Mesenchymal stem cell (in vitro differentiated cells and primary cell): Measurements from ENCODE around the gene ARHGAP4.

Source experiments
- DNase-seq: peaks from one replicate; pipeline ENCODE4 v3.0.0-alpha.2; 2013
- H2AFZ ChIP-seq: one replicate; pipeline ENCODE4 v1.6.1; 2013; ENCODE audit warnings: low read depth, mild to moderate bottlenecking, control low read depth, inconsistent platforms, low read length, moderate library complexity
- H2AK5ac ChIP-seq: 2 replicates; pipeline ENCODE4 v1.6.1; 2013; ENCODE audit warnings: low read length, moderate library complexity, mild to moderate bottlenecking, inconsistent platforms; ENCODE audit not compliant: severe bottlenecking
- H2BK120ac ChIP-seq: one replicate; pipeline ENCODE4 v1.6.1; 2013; ENCODE audit warnings: low read depth, mild to moderate bottlenecking, inconsistent platforms, low read length, moderate library complexity
- H2BK12ac ChIP-seq, 2 experiments: one replicate each; pipeline ENCODE4 v1.6.1; 2013; ENCODE audit warnings: inconsistent platforms in 2 of 2, low read length in 2 of 2, mild to moderate bottlenecking in 2 of 2, moderate library complexity in 2 of 2, control low read depth in 1 of 2
- H2BK15ac ChIP-seq: one replicate; pipeline ENCODE4 v1.6.1; 2013; ENCODE audit warnings: mild to moderate bottlenecking, low read depth, inconsistent platforms; ENCODE audit not compliant: poor library complexity, severe bottlenecking
- H2BK5ac ChIP-seq: 2 replicates; pipeline ENCODE4 v1.6.1; 2013; ENCODE audit warnings: low read depth, mild to moderate bottlenecking, low read length, control low read depth, inconsistent platforms; ENCODE audit not compliant: poor library complexity, severe bottlenecking
- H3K14ac ChIP-seq, 2 experiments: one replicate each; pipeline ENCODE4 v1.6.1; 2013; ENCODE audit warnings: inconsistent platforms in 2 of 2, low read length in 2 of 2, control low read depth in 1 of 2, mild to moderate bottlenecking in 1 of 2, moderate library complexity in 1 of 2
- H3K18ac ChIP-seq, 2 experiments: one replicate each; pipeline ENCODE4 v1.6.1; 2013; ENCODE audit warnings: inconsistent platforms in 2 of 2, low read length in 2 of 2, control low read depth in 1 of 2, low read depth in 1 of 2, mild to moderate bottlenecking in 1 of 2
- H3K23ac ChIP-seq, 2 experiments: one replicate each; pipeline ENCODE4 v1.6.1; 2013; ENCODE audit warnings: inconsistent platforms in 2 of 2, low read length in 2 of 2, mild to moderate bottlenecking in 2 of 2, moderate library complexity in 2 of 2, control low read depth in 1 of 2
- H3K27ac ChIP-seq: 2 replicates; pipeline ENCODE4 v1.5.1; 2013; ENCODE audit warnings: mild to moderate bottlenecking, moderate library complexity, low read length, control low read depth, inconsistent platforms; ENCODE audit not compliant: poor library complexity, severe bottlenecking
- H3K27me3 ChIP-seq, 2 experiments: 2 replicates each; pipeline versions ENCODE4 v1.6.1 to v1.7.0; 2013; ENCODE audit warnings: low read length in 2 of 2, mild to moderate bottlenecking in 2 of 2, moderate library complexity in 2 of 2, control low read depth in 1 of 2, inconsistent platforms in 1 of 2; ENCODE audit not compliant: control insufficient read depth in 1 of 2, insufficient read depth in 1 of 2
- H3K36me3 ChIP-seq, 2 experiments: 2 replicates each; pipeline versions ENCODE4 v1.6.1 to v1.7.0; 2013; ENCODE audit warnings: low read length in 2 of 2, control low read depth in 1 of 2, inconsistent platforms in 1 of 2, low read depth in 1 of 2, mild to moderate bottlenecking in 1 of 2; ENCODE audit not compliant: insufficient read depth in 2 of 2, control insufficient read depth in 1 of 2
- H3K4ac ChIP-seq, 2 experiments: one replicate each; pipeline ENCODE4 v1.6.1; 2013; ENCODE audit warnings: inconsistent platforms in 2 of 2, low read length in 2 of 2, mild to moderate bottlenecking in 2 of 2, moderate library complexity in 2 of 2, control low read depth in 1 of 2, low read depth in 1 of 2
- H3K4me1 ChIP-seq: 2 replicates; pipeline ENCODE4 v1.6.1; 2013; ENCODE audit warnings: low read depth, low read length, control low read depth; ENCODE audit not compliant: control insufficient read depth, insufficient read depth
- H3K4me2 ChIP-seq: 2 replicates; pipeline ENCODE4 v1.6.1; 2013; ENCODE audit warnings: low read length, mild to moderate bottlenecking, inconsistent platforms; ENCODE audit not compliant: poor library complexity, severe bottlenecking
- H3K4me3 ChIP-seq, 2 experiments: 2 replicates each; pipeline versions ENCODE4 v1.5.1 to v1.7.0; 2013; ENCODE audit warnings: low read length in 2 of 2, mild to moderate bottlenecking in 2 of 2, control low read depth in 1 of 2, low read depth in 1 of 2; ENCODE audit not compliant: insufficient read depth in 1 of 2
- H3K79me1 ChIP-seq: replicated peaks from 2 replicates; pipeline ENCODE4 v1.6.1; 2013; ENCODE audit warnings: mild to moderate bottlenecking, control low read depth, low read length, inconsistent platforms; ENCODE audit not compliant: poor library complexity, severe bottlenecking
- H3K9ac ChIP-seq: 2 replicates; pipeline ENCODE4 v1.7.0; 2013; ENCODE audit warnings: mild to moderate bottlenecking, low read length, moderate library complexity
- H3K9me3 ChIP-seq: 2 replicates; pipeline ENCODE4 v1.7.0; 2013; ENCODE audit warnings: mild to moderate bottlenecking, low read length; ENCODE audit not compliant: control insufficient read depth
- H4K8ac ChIP-seq: one replicate; pipeline ENCODE4 v1.6.1; 2013; ENCODE audit warnings: inconsistent platforms, mild to moderate bottlenecking, low read length, moderate library complexity
- H4K91ac ChIP-seq: one replicate; pipeline ENCODE4 v1.6.1; 2013; ENCODE audit warnings: mild to moderate bottlenecking, low read length, inconsistent platforms
- WGBS: methylation state at CpG from one replicate; pipeline ENCODE4 v1.1.7; 2013; ENCODE audit warnings: mixed read lengths; 5-methylcytosine and 5-hydroxymethylcytosine counted together

Gene ARHGAP4

GRCh38 chrX:153906126-153906917, 19.7 kb downstream of the ARHGAP4 start:
- H2AK5ac ChIP-seq, result no peak overlapping the region
- no peak overlapping the region for H2BK12ac ChIP-seq
- DNase-seq, result no peak
- no peak overlapping the region for H3K4me2 ChIP-seq
- H3K9me3 ChIP-seq, result no peaks in the 10 kb centered on the region
- H3K27me3 ChIP-seq, result peaks cover 0 to 42% of the 10 kb centered on the region in 2 experiments
- no peak overlapping the region for H2AFZ ChIP-seq
- H3K23ac ChIP-seq, result no peak overlapping the region
- peaks cover 13% of the 10 kb centered on the region for H3K4me1 ChIP-seq
- no peak overlapping the region for H2BK15ac ChIP-seq
- no peak overlapping the region for H2BK120ac ChIP-seq
- no peaks in the 10 kb centered on the region for H3K36me3 ChIP-seq
- no peak overlapping the region for H3K9ac ChIP-seq
- no peak overlapping the region for H4K91ac ChIP-seq
- no peak overlapping the region for H4K8ac ChIP-seq
- 89% methylated on average over 16 of the region's 27 CpGs for WGBS
- no peak overlapping the region for H2BK5ac ChIP-seq
- H3K18ac ChIP-seq, result no peak overlapping the region
- no peak overlapping the region for H3K27ac ChIP-seq
- H3K4me3 ChIP-seq, result no peak overlapping the region
- H3K79me1 ChIP-seq, result no peaks in the 10 kb centered on the region
- no peak overlapping the region for H3K4ac ChIP-seq
- H3K14ac ChIP-seq, result no peak overlapping the region

DNA sequence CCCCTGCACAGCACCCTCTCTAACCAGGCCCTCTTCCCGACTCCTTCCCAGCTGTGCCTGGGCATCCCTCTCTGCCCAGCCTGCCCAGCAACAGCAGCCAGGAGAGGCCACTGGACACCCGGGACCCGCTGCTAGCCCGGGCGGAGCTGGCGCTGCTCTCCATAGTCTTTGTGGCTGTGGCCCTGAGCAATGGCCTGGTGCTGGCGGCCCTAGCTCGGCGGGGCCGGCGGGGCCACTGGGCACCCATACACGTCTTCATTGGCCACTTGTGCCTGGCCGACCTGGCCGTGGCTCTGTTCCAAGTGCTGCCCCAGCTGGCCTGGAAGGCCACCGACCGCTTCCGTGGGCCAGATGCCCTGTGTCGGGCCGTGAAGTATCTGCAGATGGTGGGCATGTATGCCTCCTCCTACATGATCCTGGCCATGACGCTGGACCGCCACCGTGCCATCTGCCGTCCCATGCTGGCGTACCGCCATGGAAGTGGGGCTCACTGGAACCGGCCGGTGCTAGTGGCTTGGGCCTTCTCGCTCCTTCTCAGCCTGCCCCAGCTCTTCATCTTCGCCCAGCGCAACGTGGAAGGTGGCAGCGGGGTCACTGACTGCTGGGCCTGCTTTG, 20.5 kb downstream of the ARHGAP4 start:
- no peak overlapping the region for H2AFZ ChIP-seq
- H3K4me2 ChIP-seq, result no peak overlapping the region
- H2AK5ac ChIP-seq, result no peak overlapping the region
- H3K4me3 ChIP-seq, result no peak overlapping the region
- no peaks in the 10 kb centered on the region for H3K9me3 ChIP-seq
- H2BK12ac ChIP-seq, result no peak overlapping the region
- H4K91ac ChIP-seq, result no peak overlapping the region
- H3K79me1 ChIP-seq, result no peaks in the 10 kb centered on the region
- H3K27ac ChIP-seq, result no peak overlapping the region
- H2BK120ac ChIP-seq, result no peak overlapping the region
- H3K27me3 ChIP-seq, result peaks cover 0 to 40% of the 10 kb centered on the region in 2 experiments
- H3K36me3 ChIP-seq, result no peaks in the 10 kb centered on the region
- 95% methylated on average over 30 of the region's 32 CpGs for WGBS
- H3K18ac ChIP-seq, result no peak overlapping the region
- H2BK5ac ChIP-seq, result no peak overlapping the region
- H4K8ac ChIP-seq, result no peak overlapping the region
- H3K4ac ChIP-seq, result no peak overlapping the region
- no peak overlapping the region for H2BK15ac ChIP-seq
- no peak overlapping the region for H3K9ac ChIP-seq
- peaks cover 17% of the 10 kb centered on the region for H3K4me1 ChIP-seq
- no peak for DNase-seq
- no peak overlapping the region for H3K23ac ChIP-seq
- peak overlapping the region in 1 of 2 experiments; percentile 15 for H3K14ac ChIP-seq

DNA sequence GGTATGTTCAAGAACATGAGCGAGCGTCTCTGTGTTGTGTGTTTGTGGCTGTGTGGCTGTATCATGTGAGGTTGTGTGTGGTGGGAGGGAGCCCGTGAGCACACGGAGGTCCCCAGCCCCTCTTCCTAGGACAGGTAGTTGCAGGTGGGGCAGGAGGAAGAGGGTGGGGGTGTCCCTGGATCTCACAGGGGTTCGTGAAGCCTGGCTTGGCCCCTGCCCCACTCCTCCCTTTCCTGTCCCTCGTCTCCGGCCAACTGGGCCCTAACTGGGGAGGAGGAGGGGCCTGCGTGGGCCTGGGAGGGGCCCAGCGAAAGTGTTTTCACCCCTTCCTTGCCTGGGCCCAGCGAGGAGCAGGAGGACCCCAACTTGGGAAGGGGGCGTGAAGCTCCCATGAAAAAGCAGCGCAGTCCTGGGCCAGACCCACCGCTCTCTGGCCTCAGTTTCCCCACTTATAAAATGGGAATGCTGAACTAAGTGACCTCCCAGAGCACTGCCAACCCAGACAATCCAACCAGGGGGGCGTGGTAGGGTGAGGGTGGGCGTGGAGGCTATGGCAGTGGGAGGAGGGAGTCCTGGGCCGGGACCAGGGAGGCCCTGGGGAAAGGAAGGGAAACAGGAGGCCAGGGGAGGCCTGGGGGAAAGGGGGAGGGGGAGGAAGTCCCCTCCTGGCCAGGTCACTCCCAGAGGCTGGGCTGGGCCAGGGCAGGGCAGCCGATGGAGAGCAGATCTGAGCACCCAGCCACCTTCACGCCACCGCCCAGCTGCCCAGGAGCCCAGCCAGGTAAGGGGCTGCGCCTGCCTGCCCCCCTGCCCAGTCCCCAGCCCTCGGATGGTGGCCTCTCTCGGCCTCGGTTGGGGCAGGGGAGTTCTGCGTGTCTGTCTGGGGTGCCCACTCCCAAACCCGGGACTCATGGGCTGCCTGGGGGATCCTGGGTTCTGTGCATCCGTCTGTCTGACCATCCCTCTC, 21.8 kb downstream of the ARHGAP4 start, which contains the start of gene AVPR2:
TSS of gene AVPR2 (plus strand) at position 683 of the 967 bp plus-strand sequence. CDS start 473 bp downstream, outside the sequence.
- no peak within 1 kb of the TSS for H3K23ac ChIP-seq
- H2AFZ ChIP-seq, result no peak within 1 kb of the TSS
- no peak within 1 kb of the TSS for H3K4ac ChIP-seq
- H3K4me1 ChIP-seq, result peaks cover 17% of the 10 kb centered on the region
- no peaks in the 10 kb centered on the region for H3K79me1 ChIP-seq
- no peak within 1 kb of the TSS for H3K4me2 ChIP-seq
- peak within 1 kb of the TSS; percentile 50 for H4K91ac ChIP-seq
- no peaks in the 10 kb centered on the region for H3K9me3 ChIP-seq
- no peak within 1 kb of the TSS for H2AK5ac ChIP-seq
- H3K27ac ChIP-seq, result no peak within 1 kb of the TSS
- DNase-seq, result no peak
- WGBS, result 88% methylated on average over 17 of the region's 26 CpGs
- H2BK5ac ChIP-seq, result no peak within 1 kb of the TSS
- H2BK15ac ChIP-seq, result peak within 1 kb of the TSS; percentile 48
- peak within 1 kb of the TSS in 1 of 2 experiments; percentile 6 for H3K14ac ChIP-seq
- no peak within 1 kb of the TSS for H3K4me3 ChIP-seq
- H4K8ac ChIP-seq, result peak within 1 kb of the TSS; percentile 64
- H3K18ac ChIP-seq, result peak within 1 kb of the TSS in 1 of 2 experiments; percentile 62
- H2BK12ac ChIP-seq, result no peak within 1 kb of the TSS
- peaks cover 0 to 40% of the 10 kb centered on the region in 2 experiments for H3K27me3 ChIP-seq
- no peak within 1 kb of the TSS for H3K9ac ChIP-seq
- H2BK120ac ChIP-seq, result no peak within 1 kb of the TSS
- H3K36me3 ChIP-seq, result no peaks in the 10 kb centered on the region
